ENCODE measurements around the gene IL1A.

IL1A gene

DNA sequence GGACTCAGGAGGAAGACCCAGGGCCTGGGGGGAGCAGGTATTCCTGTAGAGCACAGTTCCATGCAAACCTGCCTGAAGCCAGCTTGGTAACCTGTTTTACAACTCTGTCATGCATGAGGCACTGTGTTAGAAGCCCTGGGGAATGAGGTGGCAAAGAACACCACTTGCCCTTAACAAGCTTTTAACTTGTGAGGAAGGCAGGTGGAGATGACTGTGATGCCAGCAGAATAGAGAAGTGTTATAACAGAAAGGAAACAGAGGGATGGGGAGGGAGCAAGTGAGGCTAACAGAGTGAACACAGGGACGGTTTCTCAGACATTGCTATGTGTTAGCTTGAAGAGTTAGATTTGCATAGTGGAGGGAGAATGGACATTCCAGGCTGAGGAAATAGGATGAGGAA, 11.5 kb upstream of the IL1A start:
- peak; percentile 74 for DNase-seq
- in situ Hi-C loops (cut with MboI; ENCODE audit: low pct_unique_long_range_greater_than_20kb, low sequenced_read_pairs) = no loop called here

- peak; percentile 35 for DNase-seq
- in situ Hi-C loops (cut with MboI; ENCODE audit: low pct_unique_long_range_greater_than_20kb, low sequenced_read_pairs) = no loop called here
Measured at GRCh38 chr2:112794841-112795240, 10.5 kb upstream of the IL1A start.

- peak; percentile 95 for DNase-seq
- in situ Hi-C loops (cut with MboI; ENCODE audit: low pct_unique_long_range_greater_than_20kb, low sequenced_read_pairs) = no loop called here
Measured at GRCh38 chr2:112794131-112794733, 9.9 kb upstream of the IL1A start.

- DNase-seq = peak; percentile 80
Measured at GRCh38 chr2:112793449-112793978, 9.2 kb upstream of the IL1A start.

DNA sequence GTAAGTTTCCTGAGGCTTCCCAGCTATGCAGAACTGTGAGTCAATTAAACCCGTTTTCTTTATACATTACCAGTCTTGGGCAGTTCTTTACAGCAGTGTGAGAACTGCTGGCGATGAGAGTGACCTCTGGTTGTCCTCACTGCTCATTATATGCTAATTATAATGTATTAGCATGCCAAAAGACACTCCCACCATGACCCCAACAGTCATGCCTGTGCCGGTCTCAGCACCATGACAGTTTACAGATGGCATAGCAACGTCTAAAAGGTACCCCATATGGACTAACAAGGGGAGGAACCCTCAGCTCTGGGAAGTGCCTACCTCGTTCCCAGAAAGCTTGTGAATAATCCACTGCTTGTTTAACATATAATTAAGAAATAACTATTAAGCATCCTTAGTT, 8.1 kb upstream of the IL1A start:
- DNase-seq = no peak
- in situ Hi-C loops (cut with MboI; ENCODE audit: low pct_unique_long_range_greater_than_20kb, low sequenced_read_pairs) = no loop called here

More at GRCh38 chr2:112793449-112793978, 9.2 kb upstream of the IL1A start:
- in situ Hi-C loops (cut with MboI; ENCODE audit: low pct_unique_long_range_greater_than_20kb, low sequenced_read_pairs) = no loop called here

DNA sequence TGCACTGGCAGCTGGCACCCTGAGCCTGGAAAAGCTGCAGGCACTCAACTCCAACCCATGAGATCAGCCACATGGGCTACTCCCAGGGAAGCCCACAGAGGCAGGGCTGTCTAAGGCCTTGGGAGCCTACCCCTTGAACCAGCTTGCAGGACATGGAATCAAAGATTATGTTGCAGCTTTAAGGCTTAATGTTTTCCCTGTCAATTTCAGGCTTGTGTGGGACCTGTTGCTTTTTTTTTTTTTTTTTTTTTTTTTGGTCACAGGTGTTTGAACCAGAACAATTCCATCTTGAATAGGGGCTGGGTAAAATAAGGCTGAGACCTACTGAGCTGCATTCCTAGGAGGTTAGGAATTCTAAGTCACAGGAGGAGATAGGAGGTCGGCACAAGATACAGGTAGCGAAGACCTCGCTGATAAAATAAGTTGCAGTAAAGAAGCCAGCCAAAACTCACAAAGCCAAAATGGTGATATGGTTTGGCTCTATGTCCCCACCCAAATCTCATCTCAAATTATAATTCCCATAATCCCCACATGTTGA, 7.5 kb upstream of the IL1A start:
- in situ Hi-C loops (cut with MboI; ENCODE audit: low pct_unique_long_range_greater_than_20kb, low sequenced_read_pairs) = no loop called here
- no peak for DNase-seq

DNA sequence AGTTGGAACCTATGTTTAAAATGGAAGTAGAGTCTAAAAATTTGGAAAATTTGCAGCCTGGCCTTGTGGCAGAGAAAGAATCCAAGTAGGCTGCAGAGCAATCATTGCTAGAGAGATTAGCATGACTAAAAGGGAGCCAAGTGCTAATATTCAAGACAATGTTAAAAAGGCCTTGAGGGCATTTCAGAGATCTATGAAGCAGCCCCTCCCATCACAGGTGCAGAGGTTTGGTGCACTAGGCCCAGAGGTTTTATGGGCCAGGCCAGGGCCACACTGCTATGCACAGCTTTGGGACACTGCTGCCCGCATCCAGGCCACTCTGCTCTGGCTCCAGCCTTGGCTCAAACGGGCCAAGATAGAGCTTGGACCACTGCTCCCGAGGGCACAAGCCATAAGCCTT, 6.7 kb upstream of the IL1A start:
- in situ Hi-C loops (cut with MboI; ENCODE audit: low pct_unique_long_range_greater_than_20kb, low sequenced_read_pairs) = no loop called here
- no peak for DNase-seq

- in situ Hi-C loops (cut with MboI; ENCODE audit: low pct_unique_long_range_greater_than_20kb, low sequenced_read_pairs) = no loop called here
- no peak for DNase-seq
Measured at GRCh38 chr2:112790305-112790704, 6.0 kb upstream of the IL1A start.

DNA sequence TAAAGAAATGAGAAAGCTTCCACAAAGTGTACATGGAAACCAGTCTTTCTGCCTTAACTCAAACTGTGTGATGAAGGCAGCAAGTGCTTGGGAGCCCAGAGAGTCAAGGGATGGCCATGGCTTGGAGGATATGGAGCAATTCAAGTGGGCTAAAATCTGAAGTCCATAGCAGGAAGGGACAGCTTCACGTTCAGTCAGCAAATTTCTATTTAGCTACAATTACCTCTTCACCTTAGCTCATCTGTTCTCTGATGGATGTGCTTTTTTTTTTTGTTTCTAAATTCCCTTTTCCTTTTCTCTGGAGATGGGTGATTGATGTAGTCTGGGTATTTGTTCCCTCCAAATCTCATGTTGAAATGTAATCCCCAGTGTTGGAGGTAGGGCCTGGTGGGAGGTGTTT, 4.9 kb upstream of the IL1A start:
- DNase-seq = no peak
- in situ Hi-C loops (cut with MboI; ENCODE audit: low pct_unique_long_range_greater_than_20kb, low sequenced_read_pairs) = no loop called here

GRCh38 chr2:112788653-112789052, 4.4 kb upstream of the IL1A start:
- in situ Hi-C loops (cut with MboI; ENCODE audit: low pct_unique_long_range_greater_than_20kb, low sequenced_read_pairs) = no loop called here
- DNase-seq = no peak

DNA sequence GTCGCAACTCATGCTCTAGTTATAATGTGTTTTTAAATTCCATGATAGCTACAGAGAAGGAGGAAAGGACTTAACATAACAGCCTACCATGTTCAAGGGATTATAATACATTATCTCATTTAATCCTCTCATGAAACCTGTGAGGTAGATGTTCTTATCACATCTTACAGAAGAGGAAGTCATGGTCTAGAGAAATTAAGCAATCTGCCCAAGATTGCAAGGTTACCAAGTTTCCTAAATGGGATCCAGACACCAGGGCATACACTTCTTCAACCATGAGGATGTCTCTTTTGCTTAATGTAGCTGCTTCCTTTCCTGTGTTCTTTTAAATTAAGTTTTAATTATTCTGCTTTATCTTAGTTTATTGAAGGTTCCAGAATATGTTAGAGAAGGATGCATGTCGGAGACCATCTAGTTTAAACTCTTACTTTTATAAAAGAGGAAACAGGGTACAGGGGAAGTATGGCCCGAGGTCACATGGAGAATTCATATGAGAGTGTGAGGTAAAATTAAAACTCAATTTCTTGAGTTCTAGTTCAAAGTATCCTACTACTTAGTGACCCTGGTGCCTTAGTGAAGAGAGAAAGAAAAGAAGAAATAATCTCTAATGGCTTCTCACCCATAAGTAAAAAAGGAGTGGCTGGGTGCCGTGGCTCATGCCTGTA, 3.6 kb upstream of the IL1A start:
- in situ Hi-C loops (cut with MboI; ENCODE audit: low pct_unique_long_range_greater_than_20kb, low sequenced_read_pairs) = no loop called here
- peak; percentile 88 for DNase-seq

DNA sequence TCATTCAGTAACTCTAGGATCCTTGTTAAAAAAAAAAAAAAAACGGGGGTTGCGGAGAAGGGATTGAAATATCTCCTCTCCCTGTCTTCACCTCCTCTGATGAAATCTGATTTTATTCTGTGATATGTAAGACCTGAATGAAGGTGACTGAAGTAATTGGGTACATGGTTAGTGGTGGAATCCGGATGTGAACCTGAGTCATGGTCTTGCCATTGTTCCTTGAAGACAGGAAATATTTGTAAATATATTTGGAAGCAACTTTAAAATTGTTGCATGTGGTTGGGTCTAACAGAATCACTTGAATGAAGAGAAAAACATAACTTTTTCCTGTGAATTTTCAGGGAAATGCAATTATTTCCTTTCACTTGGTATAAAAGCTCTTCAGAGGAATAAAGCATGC, 3.0 kb upstream of the IL1A start:
- no peak for DNase-seq
- in situ Hi-C loops (cut with MboI; ENCODE audit: low pct_unique_long_range_greater_than_20kb, low sequenced_read_pairs) = no loop called here

DNA sequence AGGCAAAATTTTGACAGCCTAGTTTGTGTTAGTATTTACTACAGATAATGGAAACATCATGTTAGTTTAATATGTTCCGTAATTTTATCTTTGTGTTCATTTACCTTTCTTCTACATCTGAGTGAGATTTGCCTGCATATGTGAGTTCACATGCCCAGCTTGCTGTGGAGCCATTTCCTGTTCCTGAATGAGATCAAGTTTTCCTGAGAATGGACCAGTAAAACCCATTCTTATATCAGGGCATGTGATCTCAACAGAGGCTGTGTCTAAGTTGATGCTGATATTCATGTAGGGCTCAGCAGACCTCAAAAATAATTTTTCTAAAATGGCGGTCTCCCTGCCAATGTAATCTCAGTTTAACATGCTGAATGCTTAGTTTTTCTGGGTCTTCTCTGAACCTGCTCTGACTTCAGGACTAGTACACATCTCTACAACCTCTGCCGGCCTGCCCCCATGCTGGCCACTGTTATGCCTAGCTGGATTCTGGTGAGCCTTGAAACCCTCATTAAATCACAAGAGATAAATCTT, 1.0 kb downstream of the IL1A start:
- in situ Hi-C loops (cut with MboI; ENCODE audit: low pct_unique_long_range_greater_than_20kb, low sequenced_read_pairs) = no loop called here
- no peak for DNase-seq

GRCh38 chr2:112782234-112782799, 2.0 kb downstream of the IL1A start:
- no peak for DNase-seq
- in situ Hi-C loops (cut with MboI; ENCODE audit: low pct_unique_long_range_greater_than_20kb, low sequenced_read_pairs) = no loop called here

GRCh38 chr2:112779598-112779997, 4.7 kb downstream of the IL1A start:
- in situ Hi-C loops (cut with MboI; ENCODE audit: low pct_unique_long_range_greater_than_20kb, low sequenced_read_pairs) = no loop called here
- no peak for DNase-seq

DNA sequence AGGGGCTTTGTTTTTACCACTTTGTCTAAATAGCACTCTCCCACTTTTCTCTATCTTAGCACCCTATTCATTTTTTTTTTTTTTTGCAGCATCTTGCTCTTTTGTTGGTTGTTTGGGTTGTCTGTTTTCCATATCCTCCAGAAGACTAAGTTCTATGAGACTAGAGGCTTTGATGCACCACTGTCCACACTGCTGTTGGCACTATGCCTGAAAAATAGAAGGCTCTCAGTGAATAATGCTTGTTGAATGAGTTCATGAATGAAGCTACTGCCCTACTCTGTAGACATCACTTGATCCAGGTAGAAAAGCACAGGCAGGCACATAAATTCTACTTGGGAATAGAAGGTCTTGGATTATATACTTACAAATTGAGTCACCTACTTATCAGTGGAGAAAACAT, 7.3 kb downstream of the IL1A start:
- DNase-seq = no peak
- in situ Hi-C loops (cut with MboI; ENCODE audit: low pct_unique_long_range_greater_than_20kb, low sequenced_read_pairs) = no loop called here

DNA sequence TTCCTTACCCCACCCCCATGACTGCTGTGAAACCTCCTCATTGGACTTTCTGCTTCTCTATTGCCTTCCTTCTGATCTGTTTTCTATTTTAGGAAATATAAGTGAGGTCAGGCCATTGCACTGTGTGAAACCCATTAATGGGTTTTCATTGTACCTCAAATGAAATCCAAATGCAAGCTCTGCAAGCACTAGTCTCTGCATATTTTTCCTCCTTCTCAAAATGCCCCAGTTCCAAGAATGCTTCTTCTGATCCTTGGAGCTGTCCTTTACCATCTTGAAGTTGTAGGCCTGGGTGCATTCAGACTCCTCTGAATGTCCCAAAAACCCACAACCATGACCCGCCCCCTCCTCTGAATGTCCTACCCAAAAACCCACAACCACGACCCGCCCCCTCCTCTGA, 8.2 kb downstream of the IL1A start:
- peak; percentile 38 for DNase-seq
- in situ Hi-C loops (cut with MboI; ENCODE audit: low pct_unique_long_range_greater_than_20kb, low sequenced_read_pairs) = no loop called here

GRCh38 chr2:112774536-112775285, 9.6 kb downstream of the IL1A start:
- in situ Hi-C loops (cut with MboI; ENCODE audit: low pct_unique_long_range_greater_than_20kb, low sequenced_read_pairs) = no loop called here
- no peak for DNase-seq

DNA sequence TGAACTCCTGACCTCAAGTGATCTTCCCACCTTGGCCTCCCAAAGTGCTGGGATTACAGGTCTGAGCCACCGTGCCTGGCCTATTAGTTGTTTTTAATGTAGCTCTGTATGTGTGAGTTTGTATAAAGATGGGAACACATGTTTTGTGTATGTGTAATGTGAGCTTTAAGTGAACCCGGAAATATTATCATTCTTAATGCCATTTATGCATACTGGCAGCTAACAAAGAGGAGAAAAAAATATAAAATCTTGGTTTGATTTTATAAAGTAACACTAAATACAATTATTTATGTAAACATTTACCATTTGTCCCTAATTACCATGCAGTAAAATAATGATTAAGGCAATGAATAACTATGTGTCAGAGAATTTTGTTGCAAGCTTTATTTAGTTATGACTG, 10.7 kb downstream of the IL1A start:
- in situ Hi-C loops (cut with MboI; ENCODE audit: low pct_unique_long_range_greater_than_20kb, low sequenced_read_pairs) = no loop called here
- no peak for DNase-seq

Measured in KBM-7 (cell line).